HTR-8/SVneo (cell line): Measurements from ENCODE around the gene PRF1.

Experiments used
- DNase-seq: peaks from one replicate; pipeline ENCODE4 v3.0.0; 2011; ENCODE audit warnings: low spot score, mixed read lengths; ENCODE audit not compliant: insufficient read length
- FAIRE-seq: peaks from 2 replicates; lab custom pipeline; 2011; peaks lifted over from hg19 to GRCh38; lab: Jason Lieb, UNC

The PRF1 gene

GRCh38 chr10:70564901-70565351 lies 37.6 kb downstream of the PRF1 start:
- FAIRE-seq (no peak), DNase-seq (no peak)

- DNase-seq (no peak), FAIRE-seq (no peak)
Measured at GRCh38 chr10:70564113-70564725, 38.3 kb downstream of the PRF1 start.

GRCh38 chr10:70563230-70563629 lies 39.3 kb downstream of the PRF1 start:
- DNase-seq = no peak
- FAIRE-seq = no peak

GRCh38 chr10:70562036-70562755 lies 40.3 kb downstream of the PRF1 start:
- no peak for FAIRE-seq
- DNase-seq = no peak

- no peak for FAIRE-seq
- DNase-seq = no peak
Measured at GRCh38 chr10:70561558-70561957, 41.0 kb downstream of the PRF1 start.

GRCh38 chr10:70561070-70561469 lies 41.5 kb downstream of the PRF1 start:
- DNase-seq (no peak), FAIRE-seq (no peak)

GRCh38 chr10:70560511-70560941 lies 42.0 kb downstream of the PRF1 start:
- FAIRE-seq (no peak), DNase-seq (no peak)

GRCh38 chr10:70559861-70560260 lies 42.7 kb downstream of the PRF1 start:
- FAIRE-seq (no peak), DNase-seq (no peak)

GRCh38 chr10:70558871-70559810 lies 43.4 kb downstream of the PRF1 start:
- no peak for DNase-seq
- FAIRE-seq = no peak

GRCh38 chr10:70558295-70558694 lies 44.2 kb downstream of the PRF1 start:
- no peak for DNase-seq
- FAIRE-seq = no peak

GRCh38 chr10:70557876-70558275 lies 44.7 kb downstream of the PRF1 start:
- no peak for DNase-seq
- FAIRE-seq = no peak

GRCh38 chr10:70557086-70557845 lies 45.3 kb downstream of the PRF1 start:
- DNase-seq (no peak), FAIRE-seq (no peak)

- DNase-seq (no peak), FAIRE-seq (no peak)
Measured at GRCh38 chr10:70555371-70555770, 47.2 kb downstream of the PRF1 start.

- FAIRE-seq = no peak
- no peak for DNase-seq
Measured at GRCh38 chr10:70552586-70552985, 50.0 kb downstream of the PRF1 start.

- FAIRE-seq (no peak), DNase-seq (no peak)
Measured at GRCh38 chr10:70551971-70552422, 50.5 kb downstream of the PRF1 start.

- FAIRE-seq = no peak
- DNase-seq = no peak
Measured at GRCh38 chr10:70551466-70551865, 51.1 kb downstream of the PRF1 start.

GRCh38 chr10:70550459-70550858 lies 52.1 kb downstream of the PRF1 start:
- FAIRE-seq = no peak

GRCh38 chr10:70549962-70550458 lies 52.5 kb downstream of the PRF1 start:
- FAIRE-seq (no peak), DNase-seq (peak; percentile 76)

More at GRCh38 chr10:70550459-70550858, 52.1 kb downstream of the PRF1 start:
- no peak for DNase-seq

GRCh38 chr10:70549351-70549961 lies 53.1 kb downstream of the PRF1 start:
- no peak for FAIRE-seq
- DNase-seq = no peak
